Fibroblast of pulmonary artery (primary cell): ENCODE data around the gene ARSI.

ENCODE experiments used
- DNase-seq: peaks from one replicate; pipeline ENCODE4 v3.0.0-alpha.2; 2010; ENCODE audit warnings: low read depth
- H3K4me3 ChIP-seq: replicated peaks from 2 replicates; pipeline ENCODE4 v1.5.1; 2011; ENCODE audit warnings: low read depth, mild to moderate bottlenecking, control low read depth, low read length, moderate library complexity
- TF ChIP-seq, protein P1 (sequence below): IDR thresholded peaks from 2 replicates; pipeline ENCODE4 v1.5.1; 2011; ENCODE audit warnings: mild to moderate bottlenecking, control low read depth, low read length, inconsistent platforms; ENCODE audit errors: missing control alignments

ARSI gene

DNA sequence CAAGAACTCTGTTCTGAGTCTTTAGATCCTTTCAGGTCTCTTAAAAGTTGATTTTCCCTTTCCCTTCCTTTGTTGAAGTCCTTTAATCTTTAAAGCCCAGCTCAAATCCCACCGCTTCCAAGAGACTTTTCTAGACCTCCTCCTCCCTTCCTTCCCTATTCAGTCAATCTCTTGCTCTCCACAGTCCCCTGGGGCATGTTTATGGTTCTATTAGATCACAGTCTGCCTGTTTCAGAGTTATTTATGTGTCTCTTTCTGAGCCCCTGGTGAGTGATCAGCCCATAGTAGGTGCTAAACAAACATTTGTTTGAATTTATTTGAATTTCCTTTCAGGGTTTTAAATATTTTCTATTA is 7.2 kb upstream of the ARSI start:
- H3K4me3 ChIP-seq, result no peak overlapping the region
- TF ChIP-seq, protein P1, sequence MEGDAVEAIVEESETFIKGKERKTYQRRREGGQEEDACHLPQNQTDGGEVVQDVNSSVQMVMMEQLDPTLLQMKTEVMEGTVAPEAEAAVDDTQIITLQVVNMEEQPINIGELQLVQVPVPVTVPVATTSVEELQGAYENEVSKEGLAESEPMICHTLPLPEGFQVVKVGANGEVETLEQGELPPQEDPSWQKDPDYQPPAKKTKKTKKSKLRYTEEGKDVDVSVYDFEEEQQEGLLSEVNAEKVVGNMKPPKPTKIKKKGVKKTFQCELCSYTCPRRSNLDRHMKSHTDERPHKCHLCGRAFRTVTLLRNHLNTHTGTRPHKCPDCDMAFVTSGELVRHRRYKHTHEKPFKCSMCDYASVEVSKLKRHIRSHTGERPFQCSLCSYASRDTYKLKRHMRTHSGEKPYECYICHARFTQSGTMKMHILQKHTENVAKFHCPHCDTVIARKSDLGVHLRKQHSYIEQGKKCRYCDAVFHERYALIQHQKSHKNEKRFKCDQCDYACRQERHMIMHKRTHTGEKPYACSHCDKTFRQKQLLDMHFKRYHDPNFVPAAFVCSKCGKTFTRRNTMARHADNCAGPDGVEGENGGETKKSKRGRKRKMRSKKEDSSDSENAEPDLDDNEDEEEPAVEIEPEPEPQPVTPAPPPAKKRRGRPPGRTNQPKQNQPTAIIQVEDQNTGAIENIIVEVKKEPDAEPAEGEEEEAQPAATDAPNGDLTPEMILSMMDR, result no peak
- DNase-seq, result no peak

DNA sequence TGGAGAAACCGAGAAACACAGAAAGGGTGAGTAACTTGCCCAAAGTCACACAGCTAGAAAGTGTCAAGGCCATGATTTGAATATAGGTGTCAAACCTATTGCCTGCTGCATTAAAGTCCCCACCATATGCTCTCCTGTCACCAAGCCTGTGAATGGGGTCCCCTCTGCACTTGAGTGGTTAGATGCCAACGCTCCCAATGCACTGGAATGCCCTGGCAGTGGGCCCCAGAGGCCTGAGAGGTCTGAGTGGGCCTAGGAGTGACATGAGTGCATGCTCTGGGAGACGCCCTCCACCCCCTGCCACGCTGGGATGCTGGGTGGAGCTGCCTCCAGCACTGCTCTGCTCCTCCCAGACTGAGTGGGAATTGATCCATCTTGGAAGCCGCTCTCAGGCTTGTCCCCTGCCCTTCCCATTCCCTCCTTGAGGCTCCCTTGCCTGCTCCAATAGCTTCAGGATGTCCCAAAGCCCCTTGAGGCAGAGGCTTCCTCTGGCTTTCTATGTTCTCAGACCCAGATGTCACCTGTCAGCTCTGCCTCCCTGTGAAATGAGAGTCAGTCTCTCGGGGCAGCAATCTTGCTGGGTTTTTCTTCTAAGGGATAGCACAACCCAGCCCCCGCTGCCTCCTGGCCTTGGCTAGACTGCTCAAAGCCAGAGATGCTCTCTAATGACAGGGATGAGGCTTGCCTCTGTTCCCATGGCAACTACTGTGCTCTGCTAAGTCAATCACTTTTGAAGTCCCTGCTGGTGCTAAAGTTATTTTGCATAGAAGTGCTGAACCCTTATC is 6.6 kb upstream of the ARSI start:
- H3K4me3 ChIP-seq, result no peak overlapping the region
- no peak for DNase-seq
- TF ChIP-seq, protein P1, result no peak

DNA sequence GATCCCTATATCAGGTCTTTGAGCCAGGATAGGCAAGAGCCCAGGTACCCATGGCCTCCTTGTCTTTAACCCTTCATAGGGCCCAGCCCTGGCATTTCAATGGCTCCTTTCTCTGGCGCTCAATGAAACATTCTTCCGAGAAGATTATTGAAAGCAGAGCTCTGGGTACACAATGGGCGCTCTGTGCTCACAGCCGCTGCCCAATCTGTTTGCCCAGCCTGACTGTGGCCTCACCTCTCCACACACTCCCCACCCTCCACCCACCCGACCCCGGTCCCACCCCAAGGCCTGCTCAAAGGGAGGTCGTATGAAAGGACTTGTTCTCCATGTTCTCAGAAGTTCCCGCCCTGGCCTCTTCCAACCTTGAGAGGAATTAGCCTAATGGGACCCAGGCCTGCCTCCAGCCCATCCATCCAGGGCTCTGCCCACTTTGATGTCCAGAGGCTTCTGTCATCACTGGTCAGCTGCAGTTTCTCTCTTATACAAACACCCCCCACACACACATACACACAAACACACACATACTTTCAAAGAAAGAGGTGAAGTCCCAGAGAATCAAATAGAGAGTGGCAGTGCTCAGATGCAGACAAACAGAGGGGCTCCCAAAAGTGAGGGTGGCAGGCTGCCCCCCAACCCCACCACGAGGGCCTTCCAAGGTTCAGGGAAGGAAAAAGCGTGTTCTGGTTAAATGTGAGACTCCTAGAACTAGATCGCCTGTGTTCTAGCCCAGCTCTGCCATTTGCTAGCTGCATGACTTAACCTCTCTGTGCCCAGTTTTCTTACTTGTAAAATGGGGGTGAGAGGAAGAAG is 5.1 kb upstream of the ARSI start:
- H3K4me3 ChIP-seq, result no peak overlapping the region
- TF ChIP-seq, protein P1, result no peak
- no peak for DNase-seq

DNA sequence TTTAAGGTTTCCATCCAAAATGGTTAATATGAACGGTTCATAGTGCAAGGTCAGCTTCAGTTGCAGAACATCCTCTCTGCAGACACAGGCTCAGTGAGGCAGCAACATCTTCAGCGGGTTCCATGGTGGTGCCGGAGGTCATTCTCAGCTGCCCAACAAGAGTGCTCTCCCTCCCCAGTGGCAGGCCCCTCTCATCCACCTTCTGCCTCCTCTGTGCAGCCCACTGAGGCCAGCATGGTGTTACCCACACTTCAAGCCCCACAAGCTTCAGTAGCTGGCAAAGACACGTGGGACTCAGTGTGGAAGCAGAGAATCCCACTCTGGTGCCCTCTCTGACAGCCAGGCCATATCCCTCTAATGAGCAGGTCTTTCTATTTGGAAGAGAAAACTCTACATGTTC is 4.1 kb upstream of the ARSI start:
- H3K4me3 ChIP-seq, result no peak overlapping the region
- no peak for DNase-seq
- TF ChIP-seq, protein P1, result no peak

DNA sequence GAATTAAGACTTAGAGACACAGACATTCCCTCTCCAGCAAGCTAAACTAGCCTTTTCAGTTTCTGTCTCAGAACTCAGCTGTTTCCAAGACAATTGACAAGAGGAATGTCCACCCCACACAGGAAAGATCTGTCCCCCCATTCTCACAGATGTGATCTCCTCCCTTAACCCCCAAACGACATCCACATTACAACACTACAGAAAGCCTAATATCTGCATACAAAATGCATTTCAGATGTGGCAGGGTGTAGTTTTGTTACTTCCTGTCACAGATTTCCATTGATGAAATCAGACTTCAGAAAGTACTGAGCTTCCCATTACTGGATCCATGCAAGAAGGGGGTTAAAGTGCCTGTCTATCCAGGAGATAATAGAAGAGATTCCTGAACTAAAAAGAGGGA is 2.9 kb upstream of the ARSI start:
- DNase-seq, result no peak
- no peak overlapping the region for H3K4me3 ChIP-seq
- TF ChIP-seq, protein P1, result no peak

DNA sequence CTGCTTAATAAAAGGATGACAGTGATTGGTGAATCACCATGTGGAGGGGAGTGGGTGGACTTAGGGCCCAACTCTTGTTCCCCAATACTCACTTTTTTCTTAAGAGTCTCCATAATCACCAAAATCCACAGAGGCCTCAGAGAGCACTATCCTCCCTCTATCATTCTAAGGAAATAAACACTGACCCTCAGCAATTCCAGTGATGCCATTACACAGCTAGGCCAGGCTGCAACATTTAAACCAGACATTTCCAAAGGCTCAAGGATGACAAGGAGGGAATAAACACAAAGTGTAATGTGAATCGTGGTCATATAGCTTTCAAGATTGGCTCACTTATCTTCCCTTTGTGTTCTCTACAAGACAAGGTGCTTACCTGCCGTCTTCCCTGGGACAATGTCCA is 2.4 kb upstream of the ARSI start:
- TF ChIP-seq, protein P1, result no peak
- DNase-seq, result no peak
- H3K4me3 ChIP-seq, result no peak overlapping the region
